ENCODE measurements around the gene COL26A1. TPM values are rescaled to one million over a fixed set of nuclear protein-coding genes. Genes with fewer than 3 reads are reported as not detected.

The COL26A1 gene
- total and polyA plus RNA-seq, 8 donors: 0.20 to 0.55 (median 0.31) TPM; not detected in 5

DNA sequence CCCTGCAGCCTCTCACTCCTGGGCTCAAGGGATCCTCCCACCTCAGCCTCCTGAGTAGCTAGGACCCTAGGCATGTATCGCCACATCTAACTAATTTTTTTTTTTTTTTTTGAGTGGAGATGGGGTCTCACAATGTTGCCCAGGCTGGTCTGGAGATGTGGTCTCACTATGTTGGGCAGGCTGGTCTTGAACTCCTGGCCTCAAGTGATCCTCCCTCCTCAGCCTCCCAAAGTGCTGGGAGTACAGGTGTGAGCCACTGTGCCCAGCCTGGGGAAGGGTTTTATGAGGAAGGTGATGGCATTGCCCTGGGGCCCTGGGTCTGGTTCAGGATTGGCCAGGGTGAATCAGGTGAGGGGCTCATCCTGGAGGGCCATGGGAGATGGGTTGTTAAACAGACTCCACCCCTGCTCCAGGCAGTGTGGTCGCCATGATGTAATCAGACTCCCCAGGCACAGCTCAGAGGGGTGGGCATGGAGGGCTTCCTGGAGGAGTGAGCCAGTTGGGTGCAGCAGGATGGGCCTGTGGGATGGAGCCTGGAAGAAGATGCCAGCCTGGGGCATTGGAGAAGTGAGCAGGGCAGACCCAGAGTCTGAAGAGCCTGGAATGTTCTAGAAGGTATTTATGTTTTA is 183.7 kb downstream of the COL26A1 start:
- 80 to 100% (median 90%) methylated on average over 1 to 2 of the region's 2 CpGs for WGBS, 5 donors
- Histone ChIP-seq H3K4me1 (peaks cover 0 to 5% (median 2%) of the 10 kb centered on the region in 4 donors), H3K36me3 (no peaks in the 10 kb centered on the region), H3K9me3 (no peaks in the 10 kb centered on the region), H3K27ac (no peak overlapping the region), H3K4me3 (no peak overlapping the region), H3K27me3 (peaks cover 0 to 16% (median 0%) of the 10 kb centered on the region in 3 donors)
- TF ChIP-seq EP300 (IDR thresholded peaks at IDR 0.05) (no peak), POLR2AphosphoS5 (IDR thresholded peaks at IDR 0.05) (no peak), CTCF (IDR thresholded peaks at IDR 0.05) (no peak), POLR2A (IDR thresholded peaks at IDR 0.05) (no peak)
- intact Hi-C loops (cut with DNase I; ENCODE audit: low total_unique reads): no loop called here
- no peak for DNase-seq

DNA sequence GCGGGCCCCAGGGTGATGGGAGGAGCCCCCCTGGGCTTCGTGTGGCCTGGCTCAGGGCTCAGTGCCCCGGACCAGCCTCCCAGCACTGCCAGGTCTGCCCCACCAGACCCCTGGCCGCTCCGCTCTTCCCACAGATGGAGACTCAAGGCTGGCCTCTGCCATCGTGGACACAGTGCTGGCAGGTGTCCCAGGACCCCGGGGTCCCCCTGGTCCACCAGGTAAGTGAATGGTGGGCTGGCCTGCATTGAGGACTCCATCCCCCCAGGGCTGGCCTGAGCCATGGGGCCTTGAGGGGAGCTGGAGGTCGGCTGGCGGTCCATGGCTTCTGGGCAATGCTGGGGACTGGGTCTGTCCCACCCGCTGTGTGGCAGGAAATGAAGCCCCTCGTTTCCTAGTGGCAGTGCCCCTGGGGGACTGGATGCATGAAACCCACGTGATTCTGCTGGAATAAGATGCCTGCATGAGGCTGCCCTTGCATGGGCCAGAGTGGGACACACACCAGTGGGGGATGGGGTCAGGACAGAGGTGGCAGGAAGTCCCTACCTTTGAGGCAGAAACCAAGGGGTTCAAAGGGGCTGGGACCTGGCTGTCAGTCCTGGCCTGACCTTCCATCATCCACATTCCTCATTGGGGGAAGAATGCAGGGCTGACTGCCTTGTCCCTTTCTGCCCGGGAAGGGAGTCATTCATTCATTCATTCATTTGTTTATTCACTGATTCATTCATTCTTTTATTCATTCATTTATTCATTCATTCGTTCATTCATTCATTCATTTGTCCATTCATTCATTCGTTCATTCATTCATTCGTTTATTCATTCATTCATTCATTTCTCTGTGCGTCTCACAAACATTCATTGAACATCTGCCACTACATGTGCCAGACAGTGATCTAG is 184.6 kb downstream of the COL26A1 start:
- H3K36me3 ChIP-seq: no peaks in the 10 kb centered on the region
- 66 to 75% (median 72%) methylated on average over 12 to 17 of the region's 17 CpGs for WGBS, 5 donors
- H3K4me1 ChIP-seq: peaks cover 0 to 5% (median 2%) of the 10 kb centered on the region in 4 donors
- no peak overlapping the region for H3K27ac ChIP-seq
- no peak overlapping the region for H3K4me3 ChIP-seq
- H3K9me3 ChIP-seq: no peaks in the 10 kb centered on the region
- TF ChIP-seq EP300 (IDR thresholded peaks at IDR 0.05): no peak
- TF ChIP-seq POLR2A (IDR thresholded peaks at IDR 0.05): no peak
- no peak for TF ChIP-seq POLR2AphosphoS5 (IDR thresholded peaks at IDR 0.05)
- TF ChIP-seq CTCF (IDR thresholded peaks at IDR 0.05): no peak
- no peak for DNase-seq
- H3K27me3 ChIP-seq: peaks cover 0 to 15% (median 0%) of the 10 kb centered on the region in 3 donors
- intact Hi-C loops (cut with DNase I; ENCODE audit: low total_unique reads): no loop called here

DNA sequence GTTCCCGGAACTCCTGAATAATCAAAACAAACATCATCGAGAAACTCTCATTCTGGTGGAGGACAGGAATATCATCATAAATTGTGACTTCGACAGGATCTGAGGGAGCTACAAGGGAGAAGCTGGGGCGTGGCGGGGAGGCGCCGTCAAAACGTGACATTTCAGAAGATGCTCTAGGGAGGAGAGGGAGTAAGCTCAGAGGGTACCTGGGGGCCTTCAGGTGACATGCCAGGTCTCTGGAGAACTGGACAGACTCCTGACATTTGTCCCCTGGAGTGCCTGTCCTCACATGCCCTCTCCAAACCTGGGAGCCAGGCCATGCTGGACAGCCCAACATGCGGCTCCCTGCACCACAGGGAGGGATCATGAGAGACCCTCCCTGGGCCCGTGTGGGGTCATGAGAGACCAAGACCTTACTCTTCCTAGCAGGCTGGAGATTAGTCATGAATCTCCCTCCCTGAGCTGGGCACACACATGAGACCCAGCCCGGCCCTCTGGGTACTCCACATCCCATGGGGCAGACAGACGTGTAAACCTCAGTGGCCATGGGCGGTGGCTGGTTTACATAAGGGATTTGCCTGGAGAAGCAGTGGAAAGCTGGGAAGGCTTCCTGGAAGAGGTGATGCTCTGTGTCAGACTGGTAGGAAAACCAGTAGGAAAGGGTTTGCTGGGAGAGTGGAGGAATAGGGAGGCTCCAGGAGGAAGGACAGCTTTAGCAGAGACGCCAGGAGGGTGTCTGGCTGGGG is 185.4 kb downstream of the COL26A1 start:
- Histone ChIP-seq H3K36me3 (no peaks in the 10 kb centered on the region), H3K4me1 (no peaks in the 10 kb centered on the region), H3K4me3 (no peak overlapping the region), H3K9me3 (no peaks in the 10 kb centered on the region), H3K27ac (no peak overlapping the region), H3K27me3 (peaks cover 0 to 13% (median 0%) of the 10 kb centered on the region in 3 donors)
- no peak for DNase-seq
- WGBS, 5 donors: 74 to 82% (median 79%) methylated on average over 14 of the region's 14 CpGs
- TF ChIP-seq POLR2AphosphoS5 (IDR thresholded peaks at IDR 0.05) (no peak), POLR2A (IDR thresholded peaks at IDR 0.05) (no peak), CTCF (IDR thresholded peaks at IDR 0.05) (no peak), EP300 (IDR thresholded peaks at IDR 0.05) (no peak)
- intact Hi-C loops (cut with DNase I; ENCODE audit: low total_unique reads): no loop called here

DNA sequence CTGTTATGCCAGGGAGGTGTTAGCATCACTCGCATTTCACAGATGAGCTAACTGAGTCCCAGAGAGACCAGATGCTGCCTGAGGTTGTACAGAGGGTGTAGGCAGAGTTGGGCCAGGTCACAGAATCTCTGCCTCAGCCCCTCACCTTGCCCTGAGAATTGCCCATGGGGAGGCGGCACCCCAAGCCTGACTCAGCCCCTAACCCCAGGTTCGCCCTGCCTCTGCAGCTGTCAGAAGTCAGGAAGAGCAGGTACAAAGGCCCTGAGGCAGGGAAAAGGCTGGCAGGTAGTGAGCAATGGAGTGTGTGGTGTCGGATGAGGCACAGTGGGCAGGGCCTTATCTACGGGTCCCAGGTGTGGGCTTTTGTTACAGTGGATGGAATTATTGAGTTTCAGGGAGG is 187.1 kb downstream of the COL26A1 start:
- no peak for TF ChIP-seq POLR2AphosphoS5 (IDR thresholded peaks at IDR 0.05)
- no peak overlapping the region for H3K4me3 ChIP-seq
- no peaks in the 10 kb centered on the region for H3K4me1 ChIP-seq
- no peaks in the 10 kb centered on the region for H3K36me3 ChIP-seq
- intact Hi-C loops (cut with DNase I; ENCODE audit: low total_unique reads): no loop called here
- no peak overlapping the region for H3K27ac ChIP-seq
- no peak for DNase-seq
- H3K27me3 ChIP-seq: peaks cover 0 to 24% (median 0%) of the 10 kb centered on the region in 3 donors
- H3K9me3 ChIP-seq: no peaks in the 10 kb centered on the region
- 81 to 97% (median 93%) methylated on average over 3 to 5 of the region's 5 CpGs for WGBS, 5 donors

Data from stomach (tissue), 9 donors.